Measurements from ENCODE around the gene STK35.

The STK35 gene

DNA sequence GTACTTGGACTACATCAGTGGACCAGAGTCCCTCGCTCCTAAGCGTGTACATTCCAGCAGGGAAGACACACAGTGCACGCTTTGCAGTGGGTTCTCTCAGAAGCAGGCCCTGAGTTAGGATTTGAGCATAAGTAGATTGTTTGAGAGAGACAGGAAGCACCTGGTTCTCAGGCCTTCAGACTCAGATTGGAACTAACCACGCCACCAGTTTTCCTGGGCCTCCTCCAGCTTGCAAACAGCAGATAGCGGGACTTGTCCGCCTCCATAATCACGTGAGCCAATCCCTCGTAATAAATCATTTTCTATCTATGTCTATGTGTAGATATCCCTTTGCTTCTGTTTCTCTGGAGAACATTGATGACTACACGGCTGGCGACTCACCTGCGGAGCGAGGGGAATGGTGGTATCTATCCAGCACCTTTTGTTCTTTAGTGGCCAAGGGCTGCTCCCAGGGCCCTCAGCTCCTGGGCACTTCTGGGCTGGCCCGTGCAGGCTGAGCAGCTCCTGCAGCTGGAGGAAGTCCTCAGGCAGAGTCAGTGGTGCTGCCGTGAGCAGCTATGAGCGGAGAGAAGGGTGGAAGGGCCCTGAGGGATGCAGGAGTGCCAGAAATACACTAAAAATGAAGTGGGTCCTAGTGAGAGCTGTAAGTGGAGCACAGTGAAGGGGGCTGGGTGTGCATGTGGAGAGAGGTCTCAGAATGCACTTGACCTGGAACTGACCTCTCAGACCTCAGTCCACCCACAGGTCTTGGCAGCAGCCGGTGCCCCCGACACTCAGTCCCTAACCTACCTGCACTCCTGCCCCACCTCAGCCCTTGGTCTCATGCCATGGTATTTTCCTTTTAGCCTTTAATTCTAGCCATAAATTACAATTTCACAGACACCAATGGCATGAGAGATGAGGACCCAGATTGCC is 76.9 kb downstream of the STK35 start:
- Histone ChIP-seq H2AK5ac (ENCODE audit: low read length) (no peak overlapping the region), H3K18ac (ENCODE audit: low read length) (no peak overlapping the region)

GRCh38 chr20:2179233-2179580 is 77.6 kb downstream of the STK35 start:
- H3K23ac ChIP-seq (ENCODE audit: low read length): no peak overlapping the region
- H2BK120ac ChIP-seq (ENCODE audit: insufficient read depth, low read length, poor library complexity): no peak overlapping the region
- no peak overlapping the region for H3K18ac ChIP-seq (ENCODE audit: low read length)
- H3K27me3 ChIP-seq (ENCODE audit: insufficient read depth, low read length): no peaks in the 10 kb centered on the region
- no CpG with 5 or more reads among the region's 11 CpGs for WGBS (ENCODE audit: extremely low coverage, insufficient coverage, insufficient read length)
- no peak overlapping the region for H2BK5ac ChIP-seq (ENCODE audit: low read depth, low read length, poor library complexity)
- no peaks in the 10 kb centered on the region for H3K79me2 ChIP-seq (ENCODE audit: control insufficient read depth, insufficient read depth, low read length, poor library complexity)
- no peak overlapping the region for H3K4ac ChIP-seq (ENCODE audit: low read depth, low read length)
- no peak overlapping the region for H3K14ac ChIP-seq (ENCODE audit: low read length)
- H3K4me3 ChIP-seq (ENCODE audit: low read depth, low read length): no peak overlapping the region
- H2AFZ ChIP-seq (ENCODE audit: insufficient read depth, low read length, poor library complexity): no peak overlapping the region
- H4K12ac ChIP-seq (ENCODE audit: low read depth, low read length): no peak overlapping the region
- H2AK5ac ChIP-seq (ENCODE audit: low read length): no peak overlapping the region
- no peaks in the 10 kb centered on the region for H3K9me3 ChIP-seq (ENCODE audit: insufficient read depth, low read depth, low read length)
- H4K8ac ChIP-seq (ENCODE audit: low read depth, low read length): no peak overlapping the region
- no peak overlapping the region for H3K27ac ChIP-seq (ENCODE audit: low read depth, low read length)
- no peaks in the 10 kb centered on the region for H3K36me3 ChIP-seq (ENCODE audit: control insufficient read depth in 1 of 2, insufficient read depth in 2 of 2, low read length in 2 of 2)
- H3K79me1 ChIP-seq (ENCODE audit: low read length): no peaks in the 10 kb centered on the region
- H3K4me2 ChIP-seq (ENCODE audit: low read length): no peak overlapping the region
- no peak overlapping the region for H2BK12ac ChIP-seq (ENCODE audit: low read length)
- H3K9ac ChIP-seq (ENCODE audit: low read length): no peak overlapping the region
- no peaks in the 10 kb centered on the region for H3K4me1 ChIP-seq (ENCODE audit: control insufficient read depth in 1 of 2, insufficient read depth in 2 of 2, low read length in 2 of 2)
- no peak overlapping the region for H4K91ac ChIP-seq (ENCODE audit: low read depth, low read length)
- DNase-seq: no peak

More for the DNA sequence above, 76.9 kb downstream of the STK35 start:
- Histone ChIP-seq H2BK120ac (ENCODE audit: insufficient read depth, low read length, poor library complexity) (no peak overlapping the region), H3K23ac (ENCODE audit: low read length) (no peak overlapping the region), H4K12ac (ENCODE audit: low read depth, low read length) (no peak overlapping the region), H3K79me1 (ENCODE audit: low read length) (no peaks in the 10 kb centered on the region), H3K14ac (ENCODE audit: low read length) (no peak overlapping the region), H3K9me3 (ENCODE audit: insufficient read depth, low read depth, low read length) (no peaks in the 10 kb centered on the region), H3K36me3 (ENCODE audit: control insufficient read depth in 1 of 2, insufficient read depth in 2 of 2, low read length in 2 of 2) (no peaks in the 10 kb centered on the region), H2AFZ (ENCODE audit: insufficient read depth, low read length, poor library complexity) (no peak overlapping the region), H3K9ac (ENCODE audit: low read length) (no peak overlapping the region), H4K91ac (ENCODE audit: low read depth, low read length) (no peak overlapping the region), H3K27me3 (ENCODE audit: insufficient read depth, low read length) (no peaks in the 10 kb centered on the region), H2BK12ac (ENCODE audit: low read length) (no peak overlapping the region), H2BK5ac (ENCODE audit: low read depth, low read length, poor library complexity) (no peak overlapping the region), H3K27ac (ENCODE audit: low read depth, low read length) (no peak overlapping the region), H3K4me3 (ENCODE audit: low read depth, low read length) (no peak overlapping the region), H3K4ac (ENCODE audit: low read depth, low read length) (no peak overlapping the region), H3K4me2 (ENCODE audit: low read length) (no peak overlapping the region), H3K4me1 (ENCODE audit: control insufficient read depth in 1 of 2, insufficient read depth in 2 of 2, low read length in 2 of 2) (no peaks in the 10 kb centered on the region), H3K79me2 (ENCODE audit: control insufficient read depth, insufficient read depth, low read length, poor library complexity) (no peaks in the 10 kb centered on the region), H4K8ac (ENCODE audit: low read depth, low read length) (no peak overlapping the region)
- DNase-seq: no peak
- WGBS (ENCODE audit: extremely low coverage, insufficient coverage, insufficient read length): no CpG with 5 or more reads among the region's 17 CpGs

DNA sequence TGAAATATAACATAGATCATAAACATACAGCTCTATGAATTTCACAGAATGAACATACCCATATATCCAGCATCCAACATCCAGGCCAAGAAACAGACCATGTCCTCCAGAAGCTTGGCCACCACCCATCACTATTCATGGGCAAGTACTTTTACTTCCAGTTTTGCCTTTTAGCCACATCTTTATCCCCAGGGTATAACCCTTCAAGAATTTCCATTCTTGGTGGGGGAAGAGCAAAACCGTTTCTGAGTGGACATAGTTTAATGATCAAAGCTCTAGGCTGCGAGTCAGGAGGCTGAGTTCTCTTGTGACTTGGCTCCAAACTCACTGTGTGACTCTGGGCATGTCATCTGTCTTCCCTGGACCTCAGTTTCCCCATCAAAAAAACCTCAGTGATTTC is 78.3 kb downstream of the STK35 start:
- Histone ChIP-seq H3K27ac (ENCODE audit: low read depth, low read length) (no peak overlapping the region), H3K79me2 (ENCODE audit: control insufficient read depth, insufficient read depth, low read length, poor library complexity) (no peaks in the 10 kb centered on the region), H3K4me1 (ENCODE audit: control insufficient read depth in 1 of 2, insufficient read depth in 2 of 2, low read length in 2 of 2) (no peaks in the 10 kb centered on the region), H3K14ac (ENCODE audit: low read length) (no peak overlapping the region), H3K4me2 (ENCODE audit: low read length) (no peak overlapping the region), H3K18ac (ENCODE audit: low read length) (no peak overlapping the region), H3K4me3 (ENCODE audit: low read depth, low read length) (no peak overlapping the region), H3K79me1 (ENCODE audit: low read length) (no peaks in the 10 kb centered on the region), H3K4ac (ENCODE audit: low read depth, low read length) (no peak overlapping the region), H3K27me3 (ENCODE audit: insufficient read depth, low read length) (no peaks in the 10 kb centered on the region), H3K36me3 (ENCODE audit: control insufficient read depth in 1 of 2, insufficient read depth in 2 of 2, low read length in 2 of 2) (no peaks in the 10 kb centered on the region), H3K9me3 (ENCODE audit: insufficient read depth, low read depth, low read length) (no peaks in the 10 kb centered on the region), H2BK12ac (ENCODE audit: low read length) (no peak overlapping the region), H2BK5ac (ENCODE audit: low read depth, low read length, poor library complexity) (no peak overlapping the region), H2AFZ (ENCODE audit: insufficient read depth, low read length, poor library complexity) (no peak overlapping the region), H2AK5ac (ENCODE audit: low read length) (no peak overlapping the region), H4K12ac (ENCODE audit: low read depth, low read length) (no peak overlapping the region), H4K8ac (ENCODE audit: low read depth, low read length) (no peak overlapping the region), H3K23ac (ENCODE audit: low read length) (no peak overlapping the region), H3K9ac (ENCODE audit: low read length) (no peak overlapping the region), H4K91ac (ENCODE audit: low read depth, low read length) (no peak overlapping the region), H2BK120ac (ENCODE audit: insufficient read depth, low read length, poor library complexity) (no peak overlapping the region)
- DNase-seq: no peak
- no CpG with 5 or more reads among the region's 2 CpGs for WGBS (ENCODE audit: extremely low coverage, insufficient coverage, insufficient read length)

GRCh38 chr20:2183381-2183780 is 81.8 kb downstream of the STK35 start:
- WGBS (ENCODE audit: extremely low coverage, insufficient coverage, insufficient read length): no CpG with 5 or more reads among the region's 3 CpGs

More at GRCh38 chr20:2183381-2183780, 81.8 kb downstream of the STK35 start:
- Histone ChIP-seq H3K9ac (ENCODE audit: low read length) (no peak overlapping the region), H2BK120ac (ENCODE audit: insufficient read depth, low read length, poor library complexity) (no peak overlapping the region), H3K4ac (ENCODE audit: low read depth, low read length) (no peak overlapping the region), H3K4me1 (ENCODE audit: control insufficient read depth in 1 of 2, insufficient read depth in 2 of 2, low read length in 2 of 2) (no peaks in the 10 kb centered on the region), H2BK5ac (ENCODE audit: low read depth, low read length, poor library complexity) (no peak overlapping the region), H3K4me2 (ENCODE audit: low read length) (no peak overlapping the region), H2AFZ (ENCODE audit: insufficient read depth, low read length, poor library complexity) (no peak overlapping the region), H2AK5ac (ENCODE audit: low read length) (no peak overlapping the region), H3K27ac (ENCODE audit: low read depth, low read length) (no peak overlapping the region), H3K27me3 (ENCODE audit: insufficient read depth, low read length) (no peaks in the 10 kb centered on the region), H2BK12ac (ENCODE audit: low read length) (no peak overlapping the region), H3K14ac (ENCODE audit: low read length) (no peak overlapping the region), H3K9me3 (ENCODE audit: insufficient read depth, low read depth, low read length) (no peaks in the 10 kb centered on the region), H3K18ac (ENCODE audit: low read length) (no peak overlapping the region), H3K79me2 (ENCODE audit: control insufficient read depth, insufficient read depth, low read length, poor library complexity) (no peaks in the 10 kb centered on the region), H3K23ac (ENCODE audit: low read length) (no peak overlapping the region), H4K8ac (ENCODE audit: low read depth, low read length) (no peak overlapping the region), H4K12ac (ENCODE audit: low read depth, low read length) (no peak overlapping the region), H4K91ac (ENCODE audit: low read depth, low read length) (no peak overlapping the region), H3K4me3 (ENCODE audit: low read depth, low read length) (no peak overlapping the region), H3K36me3 (ENCODE audit: control insufficient read depth in 1 of 2, insufficient read depth in 2 of 2, low read length in 2 of 2) (no peaks in the 10 kb centered on the region), H3K79me1 (ENCODE audit: low read length) (no peaks in the 10 kb centered on the region)
- DNase-seq: no peak

All from trophoblast cell (in vitro differentiated cells and primary cell).